Omental fat pad (tissue), 4 donors: ENCODE measurements around the gene PRAMEF12. TPM values are rescaled to one million over a fixed set of nuclear protein-coding genes. Genes with fewer than 3 reads are reported as not detected.
"Not testable (repeated sequence)": the region's sequence is repeated elsewhere in the genome, so short reads cannot be mapped to it uniquely, and the experiment has no call there.

Source experiments
- ATAC-seq: fragments of 150-250 bp; one replicate; pipeline ENCODE4 v1.9.1; 2016; ENCODE audit warnings: mild to moderate bottlenecking, moderate library complexity; ENCODE audit not compliant: low FRiP score
- DNase-seq: peaks from one replicate; pipeline ENCODE4 v3.0.0-alpha.2; 2019; ENCODE audit warnings: low spot score
- CTCF ChIP-seq, 3 donors: fragments of 450-650 bp; IDR thresholded peaks; one replicate each; pipeline ENCODE4 v1.5.1; 2016 to 2017; ENCODE audit warnings: antibody characterized with exemption in 3 of 3, mild to moderate bottlenecking in 3 of 3, moderate library complexity in 2 of 3
- total RNA-seq, 4 donors: library from RNA; depleted of rRNA; stranded (reverse); fragments of >200 nt; gene quantifications; one replicate each; pipeline ENCODE4 v1.1.0, GENCODE V29; 2016

Gene PRAMEF12
- total RNA-seq, result not detected

GRCh38 chr1:12773438-12773837 is at the start of gene PRAMEF12:
TSS of gene PRAMEF12 (plus strand) at chr1:12773738. CDS start at chr1:12774868, 1,130 bp downstream.
- no peak for TF ChIP-seq CTCF (IDR thresholded peaks at IDR 0.05)
- no peak for DNase-seq
- no peak for ATAC-seq

GRCh38 chr1:12728391-12728790 is 45.1 kb upstream of the PRAMEF12 start:
- DNase-seq (no peak), ATAC-seq (no peak)
- TF ChIP-seq CTCF (IDR thresholded peaks at IDR 0.05), result no peak

GRCh38 chr1:12730156-12730555 is 43.4 kb upstream of the PRAMEF12 start:
- no peak for DNase-seq
- no peak for TF ChIP-seq CTCF (IDR thresholded peaks at IDR 0.05)
- ATAC-seq, result no peak

GRCh38 chr1:12731084-12731483 is 42.5 kb upstream of the PRAMEF12 start:
- ATAC-seq, DNase-seq: not testable (repeated sequence)

GRCh38 chr1:12734651-12735050 is 38.9 kb upstream of the PRAMEF12 start:
- ATAC-seq, result no peak
- no peak for TF ChIP-seq CTCF (IDR thresholded peaks at IDR 0.05)
- DNase-seq, result no peak

GRCh38 chr1:12738934-12739333 is 34.6 kb upstream of the PRAMEF12 start:
- no peak for DNase-seq
- ATAC-seq, result no peak
- TF ChIP-seq CTCF (IDR thresholded peaks at IDR 0.05), result no peak

- no peak for ATAC-seq
- DNase-seq, result no peak
- TF ChIP-seq CTCF (IDR thresholded peaks at IDR 0.05), result no peak
These were observed 33.9 kb upstream of the PRAMEF12 start for GRCh38 chr1:12739613-12740012.

- TF ChIP-seq CTCF (IDR thresholded peaks at IDR 0.05), result no peak
- no peak for DNase-seq
- no peak for ATAC-seq
These were observed 31.6 kb upstream of the PRAMEF12 start for GRCh38 chr1:12741946-12742345.
